ENCODE data around the gene ADAD2. TPM values are rescaled to one million over a fixed set of nuclear protein-coding genes. Genes with fewer than 3 reads are reported as not detected.

The ADAD2 gene
- total RNA-seq, 2 experiments from 2014 or later = not detected

GRCh38 chr16:84229471-84229870 lies 38.5 kb downstream of the ADAD2 start:
- CTCF ChIA-PET (ENCODE audit: unreplicated experiment) = no interaction called here
- intact Hi-C loops (cut with micrococcal nuclease; ENCODE audit: unreplicated experiment) = no loop called here

DNA sequence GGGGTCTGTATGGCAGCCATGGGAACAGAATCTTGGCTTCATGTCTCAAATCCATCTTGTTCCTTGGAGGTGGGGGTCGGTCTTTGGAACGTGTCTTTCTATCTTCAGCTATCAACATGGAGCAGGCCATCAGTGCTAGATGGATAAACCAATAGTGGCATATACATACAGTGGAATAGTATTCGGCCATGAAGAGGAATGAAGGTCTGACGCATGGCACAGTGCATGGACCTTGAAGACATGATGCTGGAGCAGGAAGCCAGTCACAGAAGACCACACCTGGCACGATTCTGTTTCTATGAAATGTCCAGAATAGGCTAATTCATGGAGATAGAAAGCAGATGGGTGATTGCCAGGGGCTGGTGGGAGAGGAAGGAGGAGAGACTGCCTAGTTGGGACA lies 41.1 kb downstream of the ADAD2 start:
- Histone ChIP-seq H3K4me3 (ENCODE audit: low read depth, low read length, poor library complexity, severe bottlenecking) (no peak overlapping the region), H3K36me3 (ENCODE audit: insufficient read depth, low read length) (no peaks in the 10 kb centered on the region), H3K4me1 (ENCODE audit: insufficient read depth, low read length, poor library complexity, severe bottlenecking) (no peaks in the 10 kb centered on the region), H3K79me2 (ENCODE audit: insufficient read depth, low read depth, low read length) (no peaks in the 10 kb centered on the region), H3K9me3 (ENCODE audit: low read length) (no peaks in the 10 kb centered on the region), H2AFZ (ENCODE audit: low read length) (no peak overlapping the region), H3K27ac (ENCODE audit: low read depth, low read length, poor library complexity, severe bottlenecking) (no peak overlapping the region), H3K4me2 (ENCODE audit: low read length) (no peak overlapping the region), H3K9me2 (ENCODE audit: insufficient read depth, low read length) (no peaks in the 10 kb centered on the region), H4K20me1 (ENCODE audit: insufficient read depth, low read length) (no peaks in the 10 kb centered on the region)
- ChIA-PET POLR2A (interaction anchor here (0.7 kb wide), 1 partner anchor 55 kb away, joined by 4 read pairs; no protein-coding TSS in a partner anchor), CTCF (ENCODE audit: unreplicated experiment) (no interaction called here)
- BruUV-seq (replicated peaks) = no TSS peak
- TF ChIP-seq EZH2phosphoT487 (IDR thresholded peaks at IDR 0.05; ENCODE audit: borderline replicate concordance, low read depth, low read length) = no peak
- no peak for TF ChIP-seq CTCF (conservative IDR thresholded peaks at IDR 0.05; ENCODE audit: low read length)
- intact Hi-C loops (cut with micrococcal nuclease; ENCODE audit: unreplicated experiment) = no loop called here
- no peak for DNase-seq (ENCODE audit: low spot score)

More at GRCh38 chr16:84229471-84229870, 38.5 kb downstream of the ADAD2 start:
- no peak overlapping the region for H2AFZ ChIP-seq (ENCODE audit: low read length)
- no peak for DNase-seq (ENCODE audit: low spot score)
- H3K4me1 ChIP-seq (ENCODE audit: insufficient read depth, low read length, poor library complexity, severe bottlenecking) = no peaks in the 10 kb centered on the region
- TF ChIP-seq CTCF (conservative IDR thresholded peaks at IDR 0.05; ENCODE audit: low read length) = no peak
- TF ChIP-seq EZH2phosphoT487 (IDR thresholded peaks at IDR 0.05; ENCODE audit: borderline replicate concordance, low read depth, low read length) = no peak
- POLR2A ChIA-PET = no interaction called here
- H3K4me2 ChIP-seq (ENCODE audit: low read length) = no peak overlapping the region
- H3K9me2 ChIP-seq (ENCODE audit: insufficient read depth, low read length) = no peaks in the 10 kb centered on the region
- no peak overlapping the region for H3K27ac ChIP-seq (ENCODE audit: low read depth, low read length, poor library complexity, severe bottlenecking)
- H3K4me3 ChIP-seq (ENCODE audit: low read depth, low read length, poor library complexity, severe bottlenecking) = no peak overlapping the region
- no peaks in the 10 kb centered on the region for H3K9me3 ChIP-seq (ENCODE audit: low read length)
- BruUV-seq (replicated peaks) = no TSS peak
- no peaks in the 10 kb centered on the region for H3K36me3 ChIP-seq (ENCODE audit: insufficient read depth, low read length)
- H4K20me1 ChIP-seq (ENCODE audit: insufficient read depth, low read length) = no peaks in the 10 kb centered on the region
- H3K79me2 ChIP-seq (ENCODE audit: insufficient read depth, low read depth, low read length) = no peaks in the 10 kb centered on the region

GRCh38 chr16:84232969-84233368 lies 42.0 kb downstream of the ADAD2 start:
- TF ChIP-seq EZH2phosphoT487 (IDR thresholded peaks at IDR 0.05; ENCODE audit: borderline replicate concordance, low read depth, low read length) = no peak
- no peak for TF ChIP-seq CTCF (conservative IDR thresholded peaks at IDR 0.05; ENCODE audit: low read length)
- POLR2A ChIA-PET = interaction anchor here (0.6 to 1.4 kb wide), 2 partner anchors 10 to 267 kb away, joined by 3 read pairs; no protein-coding TSS in a partner anchor

More at GRCh38 chr16:84232969-84233368, 42.0 kb downstream of the ADAD2 start:
- DNase-seq (ENCODE audit: low spot score) = no peak
- BruUV-seq (replicated peaks) = no TSS peak
- H2AFZ ChIP-seq (ENCODE audit: low read length) = no peak overlapping the region
- H3K4me2 ChIP-seq (ENCODE audit: low read length) = no peak overlapping the region
- no peaks in the 10 kb centered on the region for H3K79me2 ChIP-seq (ENCODE audit: insufficient read depth, low read depth, low read length)
- no peak overlapping the region for H3K27ac ChIP-seq (ENCODE audit: low read depth, low read length, poor library complexity, severe bottlenecking)
- no peaks in the 10 kb centered on the region for H3K4me1 ChIP-seq (ENCODE audit: insufficient read depth, low read length, poor library complexity, severe bottlenecking)
- no peaks in the 10 kb centered on the region for H3K36me3 ChIP-seq (ENCODE audit: insufficient read depth, low read length)
- no peaks in the 10 kb centered on the region for H3K9me2 ChIP-seq (ENCODE audit: insufficient read depth, low read length)
- intact Hi-C loops (cut with micrococcal nuclease; ENCODE audit: unreplicated experiment) = no loop called here
- H3K9me3 ChIP-seq (ENCODE audit: low read length) = no peaks in the 10 kb centered on the region
- H3K4me3 ChIP-seq (ENCODE audit: low read depth, low read length, poor library complexity, severe bottlenecking) = no peak overlapping the region
- CTCF ChIA-PET (ENCODE audit: unreplicated experiment) = interaction anchor here (0.6 kb wide), 1 partner anchor 203 kb away, joined by 3 read pairs; no protein-coding TSS in a partner anchor
- H4K20me1 ChIP-seq (ENCODE audit: insufficient read depth, low read length) = no peaks in the 10 kb centered on the region
